Ovary (tissue), 9 donors: ENCODE data around the gene DNAH17. TPM values are rescaled to one million over a fixed set of nuclear protein-coding genes. Genes with fewer than 3 reads are reported as not detected.

Experiments
- DNase-seq, 5 donors: peaks; one replicate each; pipeline ENCODE4 v3.0.0-alpha.2; 2019 to 2020
- H3K27ac ChIP-seq, 2 donors: fragments of 200-600 bp; one replicate each; pipeline versions ENCODE4 v1.5.1 to v1.8.0; 2019 to 2022
- H3K27me3 ChIP-seq: fragments of 200-600 bp; one replicate; pipeline ENCODE4 v1.8.0; 2022
- H3K36me3 ChIP-seq: fragments of 200-600 bp; sonication (generic); one replicate; pipeline ENCODE4 v1.5.1; 2019
- H3K4me1 ChIP-seq: one replicate; pipeline ENCODE4 v1.8.1; 2013; ENCODE audit warnings: mild to moderate bottlenecking, moderate library complexity; ENCODE audit not compliant: insufficient read depth
- H3K4me3 ChIP-seq: fragments of 200-600 bp; sonication (generic); one replicate; pipeline ENCODE4 v1.5.1; 2017
- H3K9me3 ChIP-seq, 2 donors: fragments of 200-600 bp in 1 of 2; sonication (generic) in 1 of 2; one replicate each; pipeline versions ENCODE4 v1.5.1 to v1.8.1; 2013 to 2019; ENCODE audit warnings: mild to moderate bottlenecking in 1 of 2, moderate library complexity in 1 of 2
- CTCF ChIP-seq, 3 donors: fragments of 450-650 bp in 2 of 3; fragments of 200-600 bp in 1 of 3; IDR thresholded peaks; one replicate each; pipeline versions ENCODE4 v1.5.1 to v1.8.0; 2016 to 2022; ENCODE audit warnings: antibody characterized with exemption in 3 of 3, mild to moderate bottlenecking in 1 of 3
- EP300 ChIP-seq: sonication (generic); formaldehyde crosslinking; IDR thresholded peaks from one replicate; pipeline ENCODE4 v1.6.1; 2017; ENCODE audit warnings: antibody characterized with exemption
- POLR2A ChIP-seq: fragments of 450-650 bp; IDR thresholded peaks from one replicate; pipeline ENCODE4 v1.6.1; 2017; ENCODE audit warnings: antibody characterized with exemption, mild to moderate bottlenecking, moderate library complexity
- WGBS, 3 donors: extraction: QIAGEN DNeasy Blood & Tissue Kit in 1 of 3; methylation state at CpG; one replicate each; pipeline versions ENCODE4 v1.1.5 to v1.1.7; 2013 to 2017; 5-methylcytosine and 5-hydroxymethylcytosine counted together
- intact Hi-C, 4 donors: fragments of 100-400 bp; cut with DNase I; formaldehyde crosslinking; loops; one replicate each; pipeline versions ENCODE4 v1.11.0 to v1.15.1; 2022 to 2023
- polyA plus RNA-seq, 2 donors: library from polyadenylated mRNA; stranded (reverse); fragments of 200-250 nt in 1 of 2; fragments of 350-450 nt in 1 of 2; fragmentation: Illumina TruSeq in 1 of 2; extraction: RNeasy Lipid Tissue Mini Kit (QIAGEN cat#74804) in 1 of 2; gene quantifications; one replicate each; pipeline ENCODE4 v1.2.3, GENCODE V29; 2013 to 2014
- total RNA-seq, 7 donors: library from RNA; depleted of rRNA in 2 of 7; stranded (reverse); fragments of >200 nt in 2 of 7; fragmentation: NEBNext Ultra II Directional in 3 of 7; extraction: Animal tissue kit (Norgen Biotek cat#: 25700) in 3 of 7; gene quantifications; one replicate each; pipeline versions ENCODE4 v1.1.0 to v1.2.4, GENCODE V29; 2016 to 2023
- donor health status: DM: no; HTN: no; CAD: no; lungs with moderate emphysema.
- donor health status: DM: no; HTN: no; CAD: no.
- donor health status: Bipolar disorder and iron deficiency.
- donor health status: DM: yes; HTN: yes; CAD: no.
- donor health status: DM: no; HTN: no; CAD: no.
- donor health status: DM: yes; HTN: yes; CAD: no.

Gene DNAH17
- total and polyA plus RNA-seq, 9 donors: 0.07 to 0.25 (median 0.12) TPM; not detected in 6

- Histone ChIP-seq H3K27me3 (no peaks in the 10 kb centered on the region), H3K9me3 (no peaks in the 10 kb centered on the region), H3K27ac (no peak overlapping the region), H3K4me3 (no peak overlapping the region), H3K36me3 (no peaks in the 10 kb centered on the region), H3K4me1 (no peaks in the 10 kb centered on the region)
- DNase-seq: no peak
- intact Hi-C loops: no loop called here
- WGBS, 3 donors: 86 to 91% (median 86%) methylated on average over 11 of the region's 11 CpGs
- no peak for TF ChIP-seq EP300
- TF ChIP-seq CTCF (IDR thresholded peaks at IDR 0.05): no peak
Observed at GRCh38 chr17:78539781-78540180, 37.4 kb downstream of the DNAH17 start.

GRCh38 chr17:78538033-78538776 is 39.0 kb downstream of the DNAH17 start:
- no peaks in the 10 kb centered on the region for H3K9me3 ChIP-seq
- no peaks in the 10 kb centered on the region for H3K36me3 ChIP-seq
- TF ChIP-seq POLR2A (no peak), CTCF (IDR thresholded peaks at IDR 0.05) (no peak), EP300 (no peak)
- no peak overlapping the region for H3K4me3 ChIP-seq
- no peaks in the 10 kb centered on the region for H3K4me1 ChIP-seq
- WGBS, 3 donors: 81 to 85% (median 83%) methylated on average over 10 of the region's 10 CpGs
- no peak for DNase-seq
- no peaks in the 10 kb centered on the region for H3K27me3 ChIP-seq
- intact Hi-C loops: no loop called here
- H3K27ac ChIP-seq: no peak overlapping the region

GRCh38 chr17:78537217-78537860 is 39.9 kb downstream of the DNAH17 start:
- no peak for DNase-seq
- no peaks in the 10 kb centered on the region for H3K27me3 ChIP-seq
- no peaks in the 10 kb centered on the region for H3K4me1 ChIP-seq
- H3K9me3 ChIP-seq: no peaks in the 10 kb centered on the region
- H3K27ac ChIP-seq: no peak overlapping the region
- TF ChIP-seq POLR2A (no peak), EP300 (no peak), CTCF (IDR thresholded peaks at IDR 0.05) (no peak)
- H3K4me3 ChIP-seq: no peak overlapping the region
- 88 to 89% (median 89%) methylated on average over 20 of the region's 20 CpGs for WGBS, 3 donors
- intact Hi-C loops: no loop called here
- H3K36me3 ChIP-seq: no peaks in the 10 kb centered on the region

- DNase-seq: no peak
Observed at GRCh38 chr17:78535273-78536197, 41.7 kb downstream of the DNAH17 start.

More at GRCh38 chr17:78535273-78536197, 41.7 kb downstream of the DNAH17 start:
- intact Hi-C loops: no loop called here
- Histone ChIP-seq H3K36me3 (no peaks in the 10 kb centered on the region), H3K4me1 (no peaks in the 10 kb centered on the region), H3K9me3 (no peaks in the 10 kb centered on the region), H3K27ac (no peak overlapping the region), H3K4me3 (no peak overlapping the region), H3K27me3 (no peaks in the 10 kb centered on the region)
- no peak for TF ChIP-seq POLR2A
- no peak for TF ChIP-seq CTCF (IDR thresholded peaks at IDR 0.05)
- no peak for TF ChIP-seq EP300
- 31 to 41% (median 33%) methylated on average over 19 of the region's 19 CpGs for WGBS, 3 donors
